K562 (cell line): Measurements from ENCODE around the gene SLC4A11. TPM values are rescaled to one million over a fixed set of nuclear protein-coding genes. Genes with fewer than 3 reads are reported as not detected.

Experiments
- ATAC-seq: fragments of 200-7000 bp; cut with Tn5 transposase; 3 replicates; pipeline ENCODE4 v1.9.1; 2020; ENCODE audit warnings: moderate library complexity
- BruUV-seq: library from RNA; stranded (reverse); fragments of 400-500 nt; replicated peaks from 2 replicates; lab custom pipeline; 2021; lab: Mats Ljungman, UMichigan
- CTCF ChIA-PET: fragments of 300-600 bp; formaldehyde crosslinking; extraction: SDS; loops from one replicate; lab custom pipeline; 2021; ENCODE audit warnings: low intra/inter-chr PET ratio; lab: Yijun Ruan, JAX
- POLR2A ChIA-PET: fragments of 300-600, 350-650 bp; sonication (Branson Sonifier 250); formaldehyde crosslinking; extraction: SDS; loops from one replicate; lab custom pipeline; 2021; ENCODE audit warnings: antibody characterized with exemption, inconsistent platforms; lab: Yijun Ruan, JAX
- DNase-seq, 4 experiments: peaks; one replicate each; pipeline versions ENCODE4 v3.0.0 to v3.0.0-alpha.2; 2011 to 2018; ENCODE audit warnings: low spot score in 3 of 4, mixed read lengths in 3 of 4; ENCODE audit errors: extremely low read depth in 1 of 4
- FAIRE-seq: peaks from 2 replicates; lab custom pipeline; 2011; peaks lifted over from hg19 to GRCh38; lab: Jason Lieb, UNC
- H2AFZ ChIP-seq: 2 replicates; pipeline ENCODE4 v1.6.0; 2011; ENCODE audit warnings: low read depth, low read length, control low read depth, inconsistent platforms
- H3K27ac ChIP-seq: fragments of 200-600 bp; 3 replicates; pipeline ENCODE4 v1.8.0; 2011; ENCODE audit warnings: low read depth, mild to moderate bottlenecking, control low read depth, inconsistent platforms, low read length, moderate library complexity, mixed read lengths; ENCODE audit errors: extremely low read depth
- H3K27me3 ChIP-seq, 2 experiments: fragments of 300-600 bp in 1 of 2; 2 replicates in 1 of 2; 3 replicates in 1 of 2; pipeline versions ENCODE4 v1.6.0 to v1.8.0; 2011; ENCODE audit warnings: inconsistent platforms in 2 of 2, low read length in 2 of 2, mild to moderate bottlenecking in 1 of 2, mixed read lengths in 1 of 2, moderate library complexity in 1 of 2; ENCODE audit not compliant: control insufficient read depth in 2 of 2, insufficient read depth in 2 of 2
- H3K36me3 ChIP-seq: fragments of 300-600 bp; 3 replicates; pipeline ENCODE4 v1.8.0; 2011; ENCODE audit warnings: mild to moderate bottlenecking, low read length, inconsistent platforms; ENCODE audit not compliant: control insufficient read depth, insufficient read depth
- H3K4me1 ChIP-seq, 2 experiments: fragments of 200-600 bp in 1 of 2; replicated peaks in 1 of 2; 2 replicates in 1 of 2; 3 replicates in 1 of 2; pipeline versions ENCODE4 v1.5.1 to v1.8.0; 2011; ENCODE audit warnings: inconsistent platforms in 2 of 2, low read length in 2 of 2, mild to moderate bottlenecking in 1 of 2, mixed read lengths in 1 of 2, moderate library complexity in 1 of 2; ENCODE audit not compliant: control insufficient read depth in 2 of 2, insufficient read depth in 2 of 2
- H3K4me2 ChIP-seq: 2 replicates; pipeline ENCODE4 v1.6.1; 2011; ENCODE audit warnings: low read length, control low read depth, inconsistent platforms, mixed read lengths; ENCODE audit not compliant: insufficient read depth
- H3K4me3 ChIP-seq: fragments of 200-600 bp; sonication (generic), shearing (Covaris generic); 2 replicates; pipeline ENCODE4 v1.5.1; 2016; ENCODE audit warnings: control low read depth, inconsistent platforms
- H3K79me2 ChIP-seq: fragments of 200-600 bp; 3 replicates; pipeline ENCODE4 v1.8.0; 2011; ENCODE audit warnings: low read length, inconsistent platforms; ENCODE audit not compliant: control insufficient read depth, insufficient read depth
- H3K9ac ChIP-seq, 2 experiments: 2 replicates each; pipeline versions ENCODE4 v1.6.0 to v1.6.1; 2011; ENCODE audit warnings: low read depth in 2 of 2, low read length in 2 of 2, control low read depth in 1 of 2, inconsistent platforms in 1 of 2, mild to moderate bottlenecking in 1 of 2, mixed read lengths in 1 of 2; ENCODE audit not compliant: insufficient read depth in 1 of 2
- H3K9me1 ChIP-seq: one replicate; pipeline ENCODE4 v1.6.0; 2011; ENCODE audit warnings: inconsistent platforms, mild to moderate bottlenecking, low read length, moderate library complexity; ENCODE audit not compliant: control insufficient read depth, insufficient read depth
- H3K9me3 ChIP-seq: replicated peaks from 2 replicates; pipeline ENCODE4 v1.5.1; 2011; ENCODE audit warnings: low read depth, low read length, inconsistent platforms; ENCODE audit not compliant: control insufficient read depth, insufficient read depth
- H4K20me1 ChIP-seq: replicated peaks from 2 replicates; pipeline ENCODE4 v1.6.1; 2011; ENCODE audit warnings: low read length, inconsistent platforms, mixed read lengths; ENCODE audit not compliant: control insufficient read depth, insufficient read depth
- CEBPZ ChIP-seq: fragments of 150-350 bp; IDR thresholded peaks from 2 replicates; pipeline ENCODE4 v1.6.1; 2014; ENCODE audit warnings: low read depth, mild to moderate bottlenecking, low read length, borderline replicate concordance
- FOXK2 ChIP-seq, 2 experiments: fragments of 450-650 bp; IDR thresholded peaks in 1 of 2; conservative IDR thresholded peaks in 1 of 2; 2 replicates each; pipeline ENCODE4 v1.6.1; 2016; ENCODE audit warnings: low read depth in 2 of 2, mild to moderate bottlenecking in 1 of 2
- HEY1 ChIP-seq: fragments of 250-450 bp; sonication (Bioruptor Pico); IDR thresholded peaks from 2 replicates; pipeline ENCODE4 v1.5.0; 2020; ENCODE audit warnings: mild to moderate bottlenecking, moderate library complexity, borderline replicate concordance
- MEIS2 ChIP-seq: fragments of 450-650 bp; IDR thresholded peaks from 2 replicates; pipeline ENCODE4 v1.6.1; 2014; ENCODE audit warnings: mild to moderate bottlenecking; ENCODE audit not compliant: partially characterized antibody
- MXD1 ChIP-seq: fragments of 250-450 bp; sonication (Bioruptor Pico); IDR thresholded peaks from 2 replicates; pipeline ENCODE4 v1.8.0; 2021; ENCODE audit warnings: borderline replicate concordance, mild to moderate bottlenecking, moderate library complexity; ENCODE audit not compliant: poor library complexity, severe bottlenecking
- RERE ChIP-seq: sonication (generic); formaldehyde crosslinking; IDR thresholded peaks from 2 replicates; pipeline ENCODE4 v1.8.0; 2023; ENCODE audit warnings: missing genetic modification reagents, mild to moderate bottlenecking, borderline replicate concordance
- SIN3B ChIP-seq: fragments of 450-650 bp; IDR thresholded peaks from 2 replicates; pipeline ENCODE4 v1.6.1; 2017; ENCODE audit warnings: low read depth, mild to moderate bottlenecking, moderate library complexity
- WGBS: fragments of 100-300 bp; shearing (Covaris generic); methylation state at CpG from one replicate; pipeline ENCODE4 v1.1.6; 2016; ENCODE audit warnings: low coverage, mixed read lengths; ENCODE audit not compliant: insufficient coverage; ENCODE audit errors: missing lambda C conversion rate; 5-methylcytosine and 5-hydroxymethylcytosine counted together
- in situ Hi-C: fragments of 300-500 bp; cut with MboI; formaldehyde crosslinking; loops from 4 replicates; pipeline ENCODE4 v1.15.0; 2018; ENCODE audit warnings: inconsistent platforms, mixed read lengths
- intact Hi-C: fragments of 100-400 bp; cut with micrococcal nuclease; formaldehyde crosslinking; loops from 2 replicates; pipeline ENCODE4 v1.14.2; 2022
- polyA plus RNA-seq, 8 experiments: library from polyadenylated mRNA; depleted of rRNA in 4 of 8; stranded (reverse) in 5 of 8; unstranded in 3 of 8; fragments of >200 nt; fragmentation: Nextera tagmentation in 2 of 8; fragmentation: Illumina TruSeq in 1 of 8; extraction: Ambion mirVana in 2 of 8; extraction: Trizol in 1 of 8; gene quantifications; 2 replicates each; pipeline versions ENCODE4 v1.2.1 to v1.2.3, GENCODE V29; 2011 to 2014; ENCODE audit warnings: inconsistent platforms in 1 of 8, missing spikeins in 1 of 8
- total RNA-seq, 7 experiments: library from RNA; depleted of rRNA in 6 of 7; stranded (reverse); fragments of >200 nt in 6 of 7; fragmentation: Illumina TruSeq in 2 of 7; extraction: Trizol in 2 of 7; gene quantifications; 2 replicates each; pipeline versions ENCODE4 v1.2.1 to v1.2.3, GENCODE V29; 2011 to 2021; ENCODE audit warnings: low replicate concordance in 1 of 7

Gene SLC4A11
- total and polyA plus RNA-seq, 9 of the 15 experiments (the other 6 are each of a cell fraction or from before 2014, with no cell fraction given): 0.10 to 2.0 (median 0.20) TPM

GRCh38 chr20:3203315-3204123 lies 35.5 kb downstream of the SLC4A11 start (continued):
- 0 out of 2 replicates have a peak, but pooled peaks have one; percentile 22 for TF ChIP-seq RERE (CRISPR knock-in tag)

- no peak for TF ChIP-seq CEBPZ
- no peak for TF ChIP-seq FOXK2 (conservative IDR thresholded peaks at IDR 0.05 in 1 of 2, IDR thresholded peaks at IDR 0.05 in 1 of 2; ENCODE audit: low read depth in 2 of 2)
- no peak for TF ChIP-seq MEIS2
- TF ChIP-seq SIN3B: no peak
- no peak for TF ChIP-seq HEY1 (CRISPR knock-in tag)
- TF ChIP-seq MXD1: no peak
- TF ChIP-seq, all 486 proteins: peak for 0
- Histone ChIP-seq H3K27ac (peak overlapping the region; percentile 69), H3K4me1 (peaks cover 7 to 32% of the 10 kb centered on the region in 2 experiments; a peak in 4 of 5 replicates), H2AFZ (no peak overlapping the region), H4K20me1 (no peaks in the 10 kb centered on the region), H3K4me2 (peak overlapping the region; percentile 81), H3K9ac (peak overlapping the region; percentile 73 to 93; a peak in 3 of 4 replicates), H3K36me3 (peaks cover 30% of the 10 kb centered on the region; the same call in 2 of the 3 replicates), H3K4me3 (peak overlapping the region; percentile 63), H3K79me2 (peaks cover 23% of the 10 kb centered on the region), H3K9me3 (no peaks in the 10 kb centered on the region), H3K9me1 (no peaks in the 10 kb centered on the region), H3K27me3 (no peaks in the 10 kb centered on the region)
- ChIA-PET POLR2A (interaction anchor here (0.6 to 0.9 kb wide), 6 partner anchors 8 to 545 kb away, joined by 3 to 4 read pairs (median 4); no protein-coding TSS in a partner anchor), CTCF (no interaction called here)
- WGBS: 13% methylated on average over 9 of the region's 9 CpGs
- FAIRE-seq: no peak
- intact Hi-C loops: no loop called here
- in situ Hi-C loops: no loop called here
- BruUV-seq: no TSS peak
- no peak for DNase-seq
- peak; percentile 6; the same call in 2 of the 3 replicates for ATAC-seq
Observed at GRCh38 chr20:3202965-3203314, 36.0 kb downstream of the SLC4A11 start.
